Mucosa of descending colon (tissue), 3 donors: Measurements from ENCODE around the gene RNF215. TPM values are rescaled to one million over a fixed set of nuclear protein-coding genes. Genes with fewer than 3 reads are reported as not detected.

Experiments used
- ATAC-seq: fragments of 200-7000 bp; cut with Tn5 transposase; one replicate; pipeline ENCODE4 v1.9.1; 2020; ENCODE audit warnings: mild to moderate bottlenecking, moderate library complexity
- DNase-seq, 3 donors: peaks; one replicate each; pipeline ENCODE4 v3.0.0-alpha.2; 2020
- H3K36me3 ChIP-seq: fragments of 200-600 bp; one replicate; pipeline ENCODE4 v1.8.0; 2021; ENCODE audit warnings: low read depth, mild to moderate bottlenecking
- H3K4me1 ChIP-seq: fragments of 200-600 bp; one replicate; pipeline ENCODE4 v1.8.0; 2021; ENCODE audit warnings: low read depth, mild to moderate bottlenecking
- H3K4me3 ChIP-seq: fragments of 200-600 bp; one replicate; pipeline ENCODE4 v1.8.0; 2021; ENCODE audit warnings: mild to moderate bottlenecking
- H3K9me3 ChIP-seq: fragments of 200-600 bp; one replicate; pipeline ENCODE4 v1.8.0; 2021; ENCODE audit warnings: mild to moderate bottlenecking
- CTCF ChIP-seq: fragments of 200-600 bp; IDR thresholded peaks from one replicate; pipeline ENCODE4 v1.8.0; 2022; ENCODE audit warnings: antibody characterized with exemption, mild to moderate bottlenecking
- intact Hi-C, 2 donors: fragments of 100-400 bp; cut with DNase I in 1 of 2; cut with micrococcal nuclease in 1 of 2; formaldehyde crosslinking; loops; one replicate each; pipeline versions ENCODE4 v1.11.0 to v1.11.1; 2022; cut with DNase I, micrococcal nuclease
- total RNA-seq, 3 donors: library from RNA; stranded (reverse); fragmentation: NEBNext Ultra II Directional in 2 of 3; extraction: Animal tissue kit (Norgen Biotek cat#: 25700) in 2 of 3; gene quantifications; one replicate each; pipeline versions ENCODE4 v1.2.1 to v1.2.4, GENCODE V29; 2021 to 2023
- donor health status: DM: no; HTN: no; CAD: no; lungs with moderate emphysema.
- donor health status: DM: no; HTN: no; CAD: no.
- donor health status: DM: no; HTN: yes; CAD: no.

Gene RNF215
- total RNA-seq, 3 donors from 2014 or later, result 9.0 to 14.2 (median 9.1) TPM

DNA sequence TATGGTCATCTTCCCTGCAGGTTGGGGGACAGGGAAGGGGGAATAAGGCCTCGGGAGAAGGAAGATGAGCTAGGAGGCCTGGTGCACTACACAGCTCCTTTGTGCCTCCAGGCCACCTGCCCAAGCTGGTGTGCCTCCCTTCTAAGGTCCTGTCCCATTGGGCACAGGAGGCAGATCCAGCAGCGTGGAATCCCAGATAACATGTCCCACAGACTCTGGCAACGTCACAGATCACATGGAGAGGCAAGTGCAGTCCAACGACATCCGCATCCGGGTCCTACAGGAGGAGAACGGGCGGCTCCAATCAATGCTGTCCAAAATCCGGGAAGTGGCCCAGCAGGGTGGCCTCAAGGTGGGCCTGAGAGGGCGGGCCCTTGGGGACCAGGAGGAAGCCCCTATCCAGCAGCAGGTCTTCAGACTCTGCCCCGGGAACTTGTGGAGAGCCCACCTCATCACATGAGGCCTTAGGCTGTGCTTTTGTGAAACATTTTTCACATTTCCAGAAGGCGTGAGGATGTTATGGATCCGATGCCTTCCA, 11.8 kb downstream of the RNF215 start:
- Histone ChIP-seq H3K4me1 (no peaks in the 10 kb centered on the region), H3K36me3 (no peaks in the 10 kb centered on the region), H3K9me3 (no peaks in the 10 kb centered on the region), H3K4me3 (no peak overlapping the region)
- DNase-seq (no peak), ATAC-seq (no peak)
- TF ChIP-seq CTCF, result no peak
- intact Hi-C loops, result no loop called here

GRCh38 chr22:30373331-30374325, 13.6 kb downstream of the RNF215 start:
- H3K4me3 ChIP-seq, result no peak overlapping the region
- no peaks in the 10 kb centered on the region for H3K4me1 ChIP-seq
- no peaks in the 10 kb centered on the region for H3K36me3 ChIP-seq
- DNase-seq (no peak), ATAC-seq (no peak)
- no peaks in the 10 kb centered on the region for H3K9me3 ChIP-seq
- intact Hi-C loops, result no loop called here
- no peak for TF ChIP-seq CTCF

- Histone ChIP-seq H3K36me3 (no peaks in the 10 kb centered on the region), H3K4me3 (no peak overlapping the region), H3K9me3 (no peaks in the 10 kb centered on the region), H3K4me1 (no peaks in the 10 kb centered on the region)
- DNase-seq (no peak), ATAC-seq (peak; percentile 49)
- intact Hi-C loops, result no loop called here
- no peak for TF ChIP-seq CTCF
These were observed 14.3 kb downstream of the RNF215 start for GRCh38 chr22:30372915-30373314.

- intact Hi-C loops, result no loop called here
- H3K36me3 ChIP-seq, result no peaks in the 10 kb centered on the region
- ATAC-seq (peak; percentile 34), DNase-seq (no peak)
- TF ChIP-seq CTCF, result no peak
- no peak overlapping the region for H3K4me3 ChIP-seq
- H3K9me3 ChIP-seq, result no peaks in the 10 kb centered on the region
- no peaks in the 10 kb centered on the region for H3K4me1 ChIP-seq
These were observed 15.2 kb downstream of the RNF215 start for GRCh38 chr22:30371981-30372380.

DNA sequence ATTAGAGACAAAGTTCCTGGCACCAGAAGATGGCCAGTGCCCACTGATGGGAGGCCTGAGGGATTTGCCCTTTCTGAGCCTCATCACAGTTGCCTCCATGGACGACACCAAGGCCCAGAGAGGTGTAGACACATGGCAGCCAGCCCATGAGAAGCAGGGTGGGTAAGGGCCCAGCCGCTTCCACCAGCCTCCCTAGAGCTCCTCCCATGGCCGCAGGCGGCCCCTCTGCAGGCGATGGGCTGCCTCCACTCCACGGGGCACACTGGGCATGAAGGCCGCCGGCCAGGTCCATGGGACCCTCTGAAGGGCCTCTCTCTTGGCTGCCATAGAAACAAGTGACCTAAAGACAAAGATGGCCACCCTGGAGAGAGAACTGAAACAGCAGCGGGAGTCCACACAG, 15.9 kb downstream of the RNF215 start:
- no peaks in the 10 kb centered on the region for H3K36me3 ChIP-seq
- no peak overlapping the region for H3K4me3 ChIP-seq
- ATAC-seq (no peak), DNase-seq (no peak)
- no peak for TF ChIP-seq CTCF
- H3K4me1 ChIP-seq, result no peaks in the 10 kb centered on the region
- intact Hi-C loops, result no loop called here
- H3K9me3 ChIP-seq, result no peaks in the 10 kb centered on the region
